ENCODE results near the gene VPS13D.

DNA sequence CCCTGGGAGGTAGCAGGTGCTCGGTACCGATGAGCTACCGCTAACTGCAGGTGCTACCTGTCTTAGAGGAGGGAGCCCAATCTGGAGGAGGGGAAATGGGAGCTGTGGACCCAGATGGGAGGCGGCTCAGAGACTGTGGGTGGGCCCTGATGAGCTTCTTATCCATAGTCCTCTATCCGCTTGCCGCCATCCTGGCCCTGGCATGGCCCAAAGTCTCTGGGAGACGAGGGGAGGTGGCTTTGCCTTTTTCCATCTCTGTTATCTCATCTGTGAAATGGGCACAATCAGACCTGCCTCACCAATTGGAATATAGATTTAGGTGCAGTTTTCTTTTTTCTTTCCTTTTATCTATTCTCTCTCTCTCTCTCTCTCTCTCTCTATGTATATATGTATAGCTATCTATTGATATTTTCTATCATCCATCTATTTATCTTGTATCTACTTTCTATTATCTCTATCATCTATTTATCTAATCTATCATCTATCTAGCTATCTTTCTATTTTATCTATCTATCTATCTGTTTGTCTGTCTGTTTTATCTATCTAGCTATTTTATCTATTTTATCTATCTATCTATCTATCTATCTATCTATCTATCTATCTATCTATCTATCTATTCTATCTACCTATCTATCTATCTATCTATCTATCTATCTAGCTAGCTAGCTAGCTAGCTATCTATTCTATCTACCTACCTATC is 46.6 kb upstream of the VPS13D start:
- TF ChIP-seq, protein P1, sequence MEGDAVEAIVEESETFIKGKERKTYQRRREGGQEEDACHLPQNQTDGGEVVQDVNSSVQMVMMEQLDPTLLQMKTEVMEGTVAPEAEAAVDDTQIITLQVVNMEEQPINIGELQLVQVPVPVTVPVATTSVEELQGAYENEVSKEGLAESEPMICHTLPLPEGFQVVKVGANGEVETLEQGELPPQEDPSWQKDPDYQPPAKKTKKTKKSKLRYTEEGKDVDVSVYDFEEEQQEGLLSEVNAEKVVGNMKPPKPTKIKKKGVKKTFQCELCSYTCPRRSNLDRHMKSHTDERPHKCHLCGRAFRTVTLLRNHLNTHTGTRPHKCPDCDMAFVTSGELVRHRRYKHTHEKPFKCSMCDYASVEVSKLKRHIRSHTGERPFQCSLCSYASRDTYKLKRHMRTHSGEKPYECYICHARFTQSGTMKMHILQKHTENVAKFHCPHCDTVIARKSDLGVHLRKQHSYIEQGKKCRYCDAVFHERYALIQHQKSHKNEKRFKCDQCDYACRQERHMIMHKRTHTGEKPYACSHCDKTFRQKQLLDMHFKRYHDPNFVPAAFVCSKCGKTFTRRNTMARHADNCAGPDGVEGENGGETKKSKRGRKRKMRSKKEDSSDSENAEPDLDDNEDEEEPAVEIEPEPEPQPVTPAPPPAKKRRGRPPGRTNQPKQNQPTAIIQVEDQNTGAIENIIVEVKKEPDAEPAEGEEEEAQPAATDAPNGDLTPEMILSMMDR (IDR thresholded peaks at IDR 0.05; ENCODE audit: low read depth, low read length, missing input control), result no peak
- TF ChIP-seq TAF1 (conservative IDR thresholded peaks at IDR 0.05), result no peak
- TF ChIP-seq FOXA1 (IDR thresholded peaks at IDR 0.05), result no peak
- TF ChIP-seq, protein P2, sequence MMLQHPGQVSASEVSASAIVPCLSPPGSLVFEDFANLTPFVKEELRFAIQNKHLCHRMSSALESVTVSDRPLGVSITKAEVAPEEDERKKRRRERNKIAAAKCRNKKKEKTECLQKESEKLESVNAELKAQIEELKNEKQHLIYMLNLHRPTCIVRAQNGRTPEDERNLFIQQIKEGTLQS (IDR thresholded peaks at IDR 0.05), result no peak
- TF ChIP-seq, protein P3, sequence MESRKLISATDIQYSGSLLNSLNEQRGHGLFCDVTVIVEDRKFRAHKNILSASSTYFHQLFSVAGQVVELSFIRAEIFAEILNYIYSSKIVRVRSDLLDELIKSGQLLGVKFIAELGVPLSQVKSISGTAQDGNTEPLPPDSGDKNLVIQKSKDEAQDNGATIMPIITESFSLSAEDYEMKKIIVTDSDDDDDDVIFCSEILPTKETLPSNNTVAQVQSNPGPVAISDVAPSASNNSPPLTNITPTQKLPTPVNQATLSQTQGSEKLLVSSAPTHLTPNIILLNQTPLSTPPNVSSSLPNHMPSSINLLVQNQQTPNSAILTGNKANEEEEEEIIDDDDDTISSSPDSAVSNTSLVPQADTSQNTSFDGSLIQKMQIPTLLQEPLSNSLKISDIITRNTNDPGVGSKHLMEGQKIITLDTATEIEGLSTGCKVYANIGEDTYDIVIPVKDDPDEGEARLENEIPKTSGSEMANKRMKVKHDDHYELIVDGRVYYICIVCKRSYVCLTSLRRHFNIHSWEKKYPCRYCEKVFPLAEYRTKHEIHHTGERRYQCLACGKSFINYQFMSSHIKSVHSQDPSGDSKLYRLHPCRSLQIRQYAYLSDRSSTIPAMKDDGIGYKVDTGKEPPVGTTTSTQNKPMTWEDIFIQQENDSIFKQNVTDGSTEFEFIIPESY (IDR thresholded peaks at IDR 0.05), result no peak
- TF ChIP-seq RXRA (IDR thresholded peaks at IDR 0.05), result no peak
- TF ChIP-seq, protein P4, sequence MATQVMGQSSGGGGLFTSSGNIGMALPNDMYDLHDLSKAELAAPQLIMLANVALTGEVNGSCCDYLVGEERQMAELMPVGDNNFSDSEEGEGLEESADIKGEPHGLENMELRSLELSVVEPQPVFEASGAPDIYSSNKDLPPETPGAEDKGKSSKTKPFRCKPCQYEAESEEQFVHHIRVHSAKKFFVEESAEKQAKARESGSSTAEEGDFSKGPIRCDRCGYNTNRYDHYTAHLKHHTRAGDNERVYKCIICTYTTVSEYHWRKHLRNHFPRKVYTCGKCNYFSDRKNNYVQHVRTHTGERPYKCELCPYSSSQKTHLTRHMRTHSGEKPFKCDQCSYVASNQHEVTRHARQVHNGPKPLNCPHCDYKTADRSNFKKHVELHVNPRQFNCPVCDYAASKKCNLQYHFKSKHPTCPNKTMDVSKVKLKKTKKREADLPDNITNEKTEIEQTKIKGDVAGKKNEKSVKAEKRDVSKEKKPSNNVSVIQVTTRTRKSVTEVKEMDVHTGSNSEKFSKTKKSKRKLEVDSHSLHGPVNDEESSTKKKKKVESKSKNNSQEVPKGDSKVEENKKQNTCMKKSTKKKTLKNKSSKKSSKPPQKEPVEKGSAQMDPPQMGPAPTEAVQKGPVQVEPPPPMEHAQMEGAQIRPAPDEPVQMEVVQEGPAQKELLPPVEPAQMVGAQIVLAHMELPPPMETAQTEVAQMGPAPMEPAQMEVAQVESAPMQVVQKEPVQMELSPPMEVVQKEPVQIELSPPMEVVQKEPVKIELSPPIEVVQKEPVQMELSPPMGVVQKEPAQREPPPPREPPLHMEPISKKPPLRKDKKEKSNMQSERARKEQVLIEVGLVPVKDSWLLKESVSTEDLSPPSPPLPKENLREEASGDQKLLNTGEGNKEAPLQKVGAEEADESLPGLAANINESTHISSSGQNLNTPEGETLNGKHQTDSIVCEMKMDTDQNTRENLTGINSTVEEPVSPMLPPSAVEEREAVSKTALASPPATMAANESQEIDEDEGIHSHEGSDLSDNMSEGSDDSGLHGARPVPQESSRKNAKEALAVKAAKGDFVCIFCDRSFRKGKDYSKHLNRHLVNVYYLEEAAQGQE (IDR thresholded peaks at IDR 0.05), result no peak
- TF ChIP-seq HNF4A (conservative IDR thresholded peaks at IDR 0.05), result no peak

Data from liver (tissue), 3 donors.